Measurements from ENCODE around the gene SS18.

Gene SS18

DNA sequence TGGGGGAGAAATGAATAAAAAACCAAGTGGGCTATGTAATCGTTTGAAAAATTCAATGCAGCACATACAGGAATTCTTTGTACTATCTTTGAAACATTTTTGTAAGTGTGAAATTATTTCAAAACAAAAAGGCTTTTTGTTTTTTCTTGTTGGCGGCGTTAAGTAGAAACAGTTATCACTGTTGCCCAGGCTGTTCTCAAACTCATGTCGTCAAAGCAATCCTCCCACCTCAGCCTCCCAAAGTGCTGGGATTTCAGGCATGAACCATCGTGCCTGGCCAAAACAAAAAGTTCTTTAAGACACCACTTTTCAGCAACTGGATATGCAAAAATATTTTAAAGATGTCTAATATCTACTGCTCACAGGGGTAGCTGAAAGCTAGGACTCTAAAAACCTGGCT, 5.4 kb downstream of the SS18 start:
- Histone ChIP-seq H3K9me3 (ENCODE audit: insufficient read depth, low read length) (no peaks in the 10 kb centered on the region), H3K36me3 (ENCODE audit: low read length) (peaks cover 84% of the 10 kb centered on the region), H3K9ac (ENCODE audit: low read length) (no peak overlapping the region), H3F3A (ENCODE audit: insufficient read depth) (peaks cover 43% of the 10 kb centered on the region), H4K20me1 (ENCODE audit: low read depth, low read length) (peaks cover 72% of the 10 kb centered on the region), H2AFZ (ENCODE audit: low read depth, low read length, severe bottlenecking) (no peak overlapping the region), H3K4me3 (ENCODE audit: insufficient read depth, low read length, poor library complexity, severe bottlenecking) (no peak overlapping the region), H3K79me2 (ENCODE audit: insufficient read depth, low read length) (peaks cover 99% of the 10 kb centered on the region), H3K27ac (ENCODE audit: low read depth, low read length) (no peak overlapping the region), H3K9me2 (replicated peaks; ENCODE audit: insufficient read depth, low read length) (no peaks in the 10 kb centered on the region), H3K27me3 (ENCODE audit: low read length) (no peaks in the 10 kb centered on the region), H3K4me2 (ENCODE audit: low read depth, low read length, poor library complexity, severe bottlenecking) (no peak overlapping the region)
- TF ChIP-seq, protein P1, sequence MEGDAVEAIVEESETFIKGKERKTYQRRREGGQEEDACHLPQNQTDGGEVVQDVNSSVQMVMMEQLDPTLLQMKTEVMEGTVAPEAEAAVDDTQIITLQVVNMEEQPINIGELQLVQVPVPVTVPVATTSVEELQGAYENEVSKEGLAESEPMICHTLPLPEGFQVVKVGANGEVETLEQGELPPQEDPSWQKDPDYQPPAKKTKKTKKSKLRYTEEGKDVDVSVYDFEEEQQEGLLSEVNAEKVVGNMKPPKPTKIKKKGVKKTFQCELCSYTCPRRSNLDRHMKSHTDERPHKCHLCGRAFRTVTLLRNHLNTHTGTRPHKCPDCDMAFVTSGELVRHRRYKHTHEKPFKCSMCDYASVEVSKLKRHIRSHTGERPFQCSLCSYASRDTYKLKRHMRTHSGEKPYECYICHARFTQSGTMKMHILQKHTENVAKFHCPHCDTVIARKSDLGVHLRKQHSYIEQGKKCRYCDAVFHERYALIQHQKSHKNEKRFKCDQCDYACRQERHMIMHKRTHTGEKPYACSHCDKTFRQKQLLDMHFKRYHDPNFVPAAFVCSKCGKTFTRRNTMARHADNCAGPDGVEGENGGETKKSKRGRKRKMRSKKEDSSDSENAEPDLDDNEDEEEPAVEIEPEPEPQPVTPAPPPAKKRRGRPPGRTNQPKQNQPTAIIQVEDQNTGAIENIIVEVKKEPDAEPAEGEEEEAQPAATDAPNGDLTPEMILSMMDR (IDR thresholded peaks at IDR 0.05; ENCODE audit: insufficient read depth, low read length, poor library complexity, severe bottlenecking), result no peak
- no peak for TF ChIP-seq EZH2phosphoT487 (conservative IDR thresholded peaks at IDR 0.05; ENCODE audit: low read length)

- no peaks in the 10 kb centered on the region for H3K9me3 ChIP-seq (ENCODE audit: insufficient read depth, low read length)
- no peaks in the 10 kb centered on the region for H3K27me3 ChIP-seq (ENCODE audit: low read length)
- H3K36me3 ChIP-seq (ENCODE audit: low read length), result peaks cover 83% of the 10 kb centered on the region
- H4K20me1 ChIP-seq (ENCODE audit: low read depth, low read length), result peaks cover 59% of the 10 kb centered on the region
- no peak overlapping the region for H3K9ac ChIP-seq (ENCODE audit: low read length)
- H3K4me3 ChIP-seq (ENCODE audit: insufficient read depth, low read length, poor library complexity, severe bottlenecking), result no peak overlapping the region
- H3K27ac ChIP-seq (ENCODE audit: low read depth, low read length), result no peak overlapping the region
- no peaks in the 10 kb centered on the region for H3K9me2 ChIP-seq (replicated peaks; ENCODE audit: insufficient read depth, low read length)
- H2AFZ ChIP-seq (ENCODE audit: low read depth, low read length, severe bottlenecking), result no peak overlapping the region
- TF ChIP-seq EZH2phosphoT487 (conservative IDR thresholded peaks at IDR 0.05; ENCODE audit: low read length), result no peak
- TF ChIP-seq, protein P1 (IDR thresholded peaks at IDR 0.05; ENCODE audit: insufficient read depth, low read length, poor library complexity, severe bottlenecking), result no peak
- H3K79me2 ChIP-seq (ENCODE audit: insufficient read depth, low read length), result peaks cover 99% of the 10 kb centered on the region
- peaks cover 48% of the 10 kb centered on the region for H3F3A ChIP-seq (ENCODE audit: insufficient read depth)
- H3K4me2 ChIP-seq (ENCODE audit: low read depth, low read length, poor library complexity, severe bottlenecking), result no peak overlapping the region
Measured at GRCh38 chr18:26083099-26083498, 7.3 kb downstream of the SS18 start.

GRCh38 chr18:26082475-26082874, 7.9 kb downstream of the SS18 start:
- TF ChIP-seq EZH2phosphoT487 (conservative IDR thresholded peaks at IDR 0.05; ENCODE audit: low read length), result no peak
- TF ChIP-seq, protein P1 (IDR thresholded peaks at IDR 0.05; ENCODE audit: insufficient read depth, low read length, poor library complexity, severe bottlenecking), result no peak
- peaks cover 57% of the 10 kb centered on the region for H4K20me1 ChIP-seq (ENCODE audit: low read depth, low read length)
- H3F3A ChIP-seq (ENCODE audit: insufficient read depth), result peaks cover 53% of the 10 kb centered on the region
- peaks cover 84% of the 10 kb centered on the region for H3K36me3 ChIP-seq (ENCODE audit: low read length)
- no peak overlapping the region for H3K4me3 ChIP-seq (ENCODE audit: insufficient read depth, low read length, poor library complexity, severe bottlenecking)
- no peak overlapping the region for H3K9ac ChIP-seq (ENCODE audit: low read length)
- H3K79me2 ChIP-seq (ENCODE audit: insufficient read depth, low read length), result peaks cover 99% of the 10 kb centered on the region
- no peaks in the 10 kb centered on the region for H3K9me2 ChIP-seq (replicated peaks; ENCODE audit: insufficient read depth, low read length)
- H3K9me3 ChIP-seq (ENCODE audit: insufficient read depth, low read length), result no peaks in the 10 kb centered on the region
- H3K27ac ChIP-seq (ENCODE audit: low read depth, low read length), result no peak overlapping the region
- H3K27me3 ChIP-seq (ENCODE audit: low read length), result no peaks in the 10 kb centered on the region
- H2AFZ ChIP-seq (ENCODE audit: low read depth, low read length, severe bottlenecking), result no peak overlapping the region
- no peak overlapping the region for H3K4me2 ChIP-seq (ENCODE audit: low read depth, low read length, poor library complexity, severe bottlenecking)
